GM21515 (cell line): ENCODE measurements around the gene TXNDC17.
A peak's percentile ranks its signal among the peaks of the same experiment; 100 is the strongest.
"Not testable (repeated sequence)": the region's sequence is repeated elsewhere in the genome, so short reads cannot be mapped to it uniquely, and the experiment has no call there.

Experiments
- ATAC-seq: cut with Tn5 transposase; IDR thresholded peaks from one replicate; pipeline ENCODE4 v1.9.1; 2021; ENCODE audit not compliant: unreplicated experiment

Gene TXNDC17

GRCh38 chr17:6640536-6641246 lies at the start of gene TXNDC17, which contains the start of gene KIAA0753:
Gene TXNDC17 (plus strand): TSS chr17:6641060. CDS start chr17:6641083, 23 bp downstream.
Gene KIAA0753 (minus strand): TSS chr17:6640711. CDS start chr17:6635103, 5,608 bp downstream.
- peak; percentile 84 for ATAC-seq

- no peak for ATAC-seq
Observed at GRCh38 chr17:6591599-6592158, 49.2 kb upstream of the TXNDC17 start.

GRCh38 chr17:6592173-6592572 lies 48.7 kb upstream of the TXNDC17 start:
- no peak for ATAC-seq

GRCh38 chr17:6593371-6593770 lies 47.5 kb upstream of the TXNDC17 start:
- ATAC-seq = not testable (repeated sequence)

- no peak for ATAC-seq
Observed at GRCh38 chr17:6596081-6596480, 44.8 kb upstream of the TXNDC17 start.

- ATAC-seq = no peak
Observed at GRCh38 chr17:6596511-6596910, 44.3 kb upstream of the TXNDC17 start.

GRCh38 chr17:6596941-6597340 lies 43.9 kb upstream of the TXNDC17 start:
- ATAC-seq = no peak

GRCh38 chr17:6597727-6598126 lies 43.1 kb upstream of the TXNDC17 start:
- ATAC-seq = no peak

- no peak for ATAC-seq
Observed at GRCh38 chr17:6599364-6599763, 41.5 kb upstream of the TXNDC17 start.

GRCh38 chr17:6602141-6602540 lies 38.7 kb upstream of the TXNDC17 start:
- no peak for ATAC-seq

- ATAC-seq = no peak
Observed at GRCh38 chr17:6603744-6604325, 37.0 kb upstream of the TXNDC17 start.

- no peak for ATAC-seq
Observed at GRCh38 chr17:6605142-6605541, 35.7 kb upstream of the TXNDC17 start.

GRCh38 chr17:6608321-6608720 lies 32.5 kb upstream of the TXNDC17 start:
- no peak for ATAC-seq

GRCh38 chr17:6610011-6610410 lies 30.8 kb upstream of the TXNDC17 start:
- no peak for ATAC-seq

GRCh38 chr17:6611231-6611630 lies 29.6 kb upstream of the TXNDC17 start:
- ATAC-seq = no peak

GRCh38 chr17:6623941-6624340 lies 16.9 kb upstream of the TXNDC17 start:
- no peak for ATAC-seq

- ATAC-seq = no peak
Observed at GRCh38 chr17:6626616-6627015, 14.2 kb upstream of the TXNDC17 start.

- no peak for ATAC-seq
Observed at GRCh38 chr17:6627019-6627418, 13.8 kb upstream of the TXNDC17 start.

- no peak for ATAC-seq
Observed at GRCh38 chr17:6630390-6630789, 10.5 kb upstream of the TXNDC17 start.

- no peak for ATAC-seq
Observed at GRCh38 chr17:6632530-6632929, 8.3 kb upstream of the TXNDC17 start.

GRCh38 chr17:6633263-6633662 lies 7.6 kb upstream of the TXNDC17 start:
- ATAC-seq = no peak

- ATAC-seq = no peak
Observed at GRCh38 chr17:6636105-6636504, 4.8 kb upstream of the TXNDC17 start.
